Activated CD8-positive, alpha-beta memory T cell treated with anti-CD3 and anti-CD28 coated beads for 4 hours (primary cell): ENCODE data around the gene TSPAN32.

ENCODE experiments used
- DNase-seq, 2 donors: peaks; one replicate each; pipeline ENCODE4 v3.0.0-alpha.2; 2020; ENCODE audit warnings: low read depth in 2 of 2

The TSPAN32 gene

GRCh38 chr11:2304506-2305139 is 2.8 kb downstream of the TSPAN32 start:
- DNase-seq, result no peak

GRCh38 chr11:2305140-2305778 is 3.4 kb downstream of the TSPAN32 start:
- DNase-seq, result peak; percentile 65 to 75

- no peak for DNase-seq
Observed at GRCh38 chr11:2305788-2306451, 4.1 kb downstream of the TSPAN32 start.

GRCh38 chr11:2306452-2306823 is 4.6 kb downstream of the TSPAN32 start:
- no peak for DNase-seq

GRCh38 chr11:2306877-2307500 is 5.2 kb downstream of the TSPAN32 start:
- DNase-seq, result no peak

GRCh38 chr11:2307501-2308331 is 5.9 kb downstream of the TSPAN32 start:
- no peak for DNase-seq

GRCh38 chr11:2308713-2309112 is 6.9 kb downstream of the TSPAN32 start:
- DNase-seq, result no peak

GRCh38 chr11:2309251-2310072 is 7.6 kb downstream of the TSPAN32 start:
- no peak for DNase-seq

- no peak for DNase-seq
Observed at GRCh38 chr11:2310073-2310785, 8.4 kb downstream of the TSPAN32 start.

- no peak for DNase-seq
Observed at GRCh38 chr11:2310786-2311352, 9.1 kb downstream of the TSPAN32 start.

- no peak for DNase-seq
Observed at GRCh38 chr11:2311353-2312133, 9.7 kb downstream of the TSPAN32 start.

- DNase-seq, result no peak
Observed at GRCh38 chr11:2312232-2313042, 10.6 kb downstream of the TSPAN32 start.

GRCh38 chr11:2313051-2313951 is 11.5 kb downstream of the TSPAN32 start:
- no peak for DNase-seq

GRCh38 chr11:2314136-2314524 is 12.3 kb downstream of the TSPAN32 start:
- DNase-seq, result no peak

- no peak for DNase-seq
Observed at GRCh38 chr11:2314525-2315394, 12.9 kb downstream of the TSPAN32 start.
